ENCODE measurements around the gene RSBN1.
"Not testable (repeated sequence)": the region's sequence is repeated elsewhere in the genome, so short reads cannot be mapped to it uniquely, and the experiment has no call there.

Gene RSBN1

GRCh38 chr1:113749402-113749801, 62.9 kb downstream of the RSBN1 start:
- DNase-seq (ENCODE audit: low read depth in 3 of 3, low spot score in 1 of 3): no peak

DNA sequence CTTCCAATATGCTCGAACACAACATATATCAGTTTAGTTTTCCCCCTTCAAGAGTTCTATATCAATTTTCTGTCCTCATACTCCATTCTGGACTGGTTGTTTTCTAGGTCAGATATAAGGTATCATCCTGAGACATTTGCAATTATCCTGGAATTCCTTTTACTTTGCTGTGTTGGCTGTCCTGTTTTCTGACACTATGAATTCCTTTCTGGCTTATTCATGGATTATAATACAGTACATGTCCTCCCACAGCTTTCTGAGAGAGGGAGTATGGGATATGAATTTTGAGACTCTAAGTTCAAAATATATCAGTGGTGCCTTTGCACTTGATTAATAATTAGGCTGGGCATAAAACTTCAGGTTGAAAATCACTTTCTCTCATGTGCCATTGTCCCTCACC, 64.9 kb downstream of the RSBN1 start:
- DNase-seq (ENCODE audit: low read depth in 3 of 3, low spot score in 1 of 3): no peak

- DNase-seq (ENCODE audit: low read depth in 3 of 3, low spot score in 1 of 3): no peak
Measured at GRCh38 chr1:113745425-113745824, 66.9 kb downstream of the RSBN1 start.

GRCh38 chr1:113744114-113744513, 68.2 kb downstream of the RSBN1 start:
- no peak for DNase-seq (ENCODE audit: low read depth in 3 of 3, low spot score in 1 of 3)

GRCh38 chr1:113742515-113742914, 69.8 kb downstream of the RSBN1 start:
- DNase-seq (ENCODE audit: low read depth in 3 of 3, low spot score in 1 of 3): no peak

- no peak for DNase-seq (ENCODE audit: low read depth in 3 of 3, low spot score in 1 of 3)
Measured at GRCh38 chr1:113734357-113735055, 77.8 kb downstream of the RSBN1 start.

DNA sequence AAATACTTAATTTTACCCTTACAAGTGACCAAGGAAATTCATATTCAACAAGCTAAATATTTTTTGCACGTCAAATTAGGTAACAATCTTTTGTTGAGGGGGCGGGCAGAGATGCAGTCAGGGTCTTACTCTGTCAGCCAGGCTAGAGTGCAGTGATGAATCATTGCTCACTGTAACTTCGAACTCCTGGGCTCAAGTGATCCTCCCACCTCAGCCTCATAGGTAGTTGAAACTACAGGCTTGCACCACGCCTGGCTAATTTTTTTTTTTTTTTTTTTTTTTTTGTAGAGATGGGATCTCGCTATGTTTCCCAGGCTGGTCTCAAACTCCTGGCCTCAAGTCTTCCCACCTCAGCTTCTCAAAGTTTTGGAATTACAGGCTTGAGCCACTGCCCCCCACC, 79.5 kb downstream of the RSBN1 start:
- no peak for DNase-seq (ENCODE audit: low read depth in 3 of 3, low spot score in 1 of 3)

GRCh38 chr1:113721010-113721409, 91.3 kb downstream of the RSBN1 start:
- no peak for DNase-seq (ENCODE audit: low read depth in 3 of 3, low spot score in 1 of 3)

- DNase-seq (ENCODE audit: low read depth in 3 of 3, low spot score in 1 of 3): not testable (repeated sequence)
Measured at GRCh38 chr1:113718621-113719020, 93.7 kb downstream of the RSBN1 start.

GRCh38 chr1:113717506-113717905, 94.8 kb downstream of the RSBN1 start:
- DNase-seq (ENCODE audit: low read depth in 3 of 3, low spot score in 1 of 3): not testable (repeated sequence)

- DNase-seq (ENCODE audit: low read depth in 3 of 3, low spot score in 1 of 3): no peak
Measured at GRCh38 chr1:113714606-113715269, 97.5 kb downstream of the RSBN1 start.
